HG03558 (cell line): ENCODE measurements around the gene NPRL2.
"Not testable (repeated sequence)": the region's sequence is repeated elsewhere in the genome, so short reads cannot be mapped to it uniquely, and the experiment has no call there.

ENCODE experiments used
- ATAC-seq: cut with Tn5 transposase; IDR thresholded peaks from one replicate; pipeline ENCODE4 v1.9.1; 2021; ENCODE audit warnings: moderate number of reproducible peaks; ENCODE audit not compliant: unreplicated experiment; ENCODE audit errors: extremely low read depth

The NPRL2 gene

GRCh38 chr3:50318615-50319014 is 32.0 kb downstream of the NPRL2 start:
- ATAC-seq, result no peak

GRCh38 chr3:50318163-50318562 is 32.4 kb downstream of the NPRL2 start:
- ATAC-seq, result no peak

- ATAC-seq, result no peak
Observed at GRCh38 chr3:50317300-50317699, 33.3 kb downstream of the NPRL2 start.

- no peak for ATAC-seq
Observed at GRCh38 chr3:50316657-50317242, 33.8 kb downstream of the NPRL2 start.

GRCh38 chr3:50314816-50315215 is 35.8 kb downstream of the NPRL2 start:
- ATAC-seq, result no peak

GRCh38 chr3:50314342-50314741 is 36.2 kb downstream of the NPRL2 start:
- no peak for ATAC-seq

GRCh38 chr3:50312041-50312440 is 38.5 kb downstream of the NPRL2 start:
- not testable (repeated sequence) for ATAC-seq

GRCh38 chr3:50304601-50305000 is 46.0 kb downstream of the NPRL2 start:
- no peak for ATAC-seq

GRCh38 chr3:50303013-50303815 is 47.4 kb downstream of the NPRL2 start, which contains the start of gene HYAL1:
HYAL1 (minus strand) TSS chr3:50303574; CDS start chr3:50302956, 618 bp downstream.
- ATAC-seq, result no peak

GRCh38 chr3:50302095-50303012 is 48.2 kb downstream of the NPRL2 start:
- no peak for ATAC-seq

GRCh38 chr3:50300681-50301254 is 49.8 kb downstream of the NPRL2 start:
- ATAC-seq, result no peak

- ATAC-seq, result no peak
Observed at GRCh38 chr3:50299929-50300680, 50.5 kb downstream of the NPRL2 start.

GRCh38 chr3:50299638-50299928 is 51.0 kb downstream of the NPRL2 start:
- ATAC-seq, result no peak

GRCh38 chr3:50298836-50299637 is 51.5 kb downstream of the NPRL2 start, which contains the start of the genes HYAL3 and NAA80:
HYAL3 (minus strand) TSS chr3:50299405; CDS start chr3:50295602, 3,803 bp downstream.
NAA80 (minus strand) TSS chr3:50299405; CDS start chr3:50297463, 1,942 bp downstream.
- ATAC-seq, result peak; percentile 51

- no peak for ATAC-seq
Observed at GRCh38 chr3:50297896-50298725, 52.5 kb downstream of the NPRL2 start.

- ATAC-seq, result no peak
Observed at GRCh38 chr3:50297384-50297775, 53.2 kb downstream of the NPRL2 start.
